ENCODE results near the gene BLTP2. TPM values are rescaled to one million over a fixed set of nuclear protein-coding genes. Genes with fewer than 3 reads are reported as not detected.

BLTP2 gene
- total and polyA plus RNA-seq, 2 of the 13 experiments (the other 11 are each of a cell fraction or from before 2014, with no cell fraction given), result 66.7 to 80.9 TPM

- TF ChIP-seq HNRNPLL (IDR thresholded peaks at IDR 0.05; ENCODE audit: low read depth, low read length, poor library complexity, severe bottlenecking) (peak; percentile 93), ZNF281 (CRISPR knock-in tag; IDR thresholded peaks at IDR 0.05; ENCODE audit: borderline replicate concordance) (peak; percentile 63; the same call in 1 of the 2 replicates), ARID4A (CRISPR knock-in tag; IDR thresholded peaks at IDR 0.05; ENCODE audit: borderline replicate concordance) (peak; percentile 95; the same call in 1 of the 2 replicates), EED (CRISPR knock-in tag; IDR thresholded peaks at IDR 0.05) (peak; percentile 29; the same call in 1 of the 2 replicates), ZNF800 (CRISPR knock-in tag; IDR thresholded peaks at IDR 0.05) (no peak), SMAD3 (CRISPR knock-in tag; IDR thresholded peaks at IDR 0.05) (peak; percentile 69), PRMT3 (CRISPR knock-in tag; IDR thresholded peaks at IDR 0.05; ENCODE audit: borderline replicate concordance, low read depth) (peak; percentile 60; the same call in 1 of the 2 replicates), NR2C2 (CRISPR knock-in tag; IDR thresholded peaks at IDR 0.05; ENCODE audit: borderline replicate concordance) (peak; percentile 74; the same call in 1 of the 2 replicates), GATAD2A (CRISPR knock-in tag; IDR thresholded peaks at IDR 0.05) (no peak), ZNF766 (CRISPR knock-in tag; IDR thresholded peaks at IDR 0.05; ENCODE audit: borderline replicate concordance) (no peak), ELF4 (CRISPR knock-in tag; IDR thresholded peaks at IDR 0.05; ENCODE audit: borderline replicate concordance) (peak; percentile 82), ZSCAN31 (CRISPR knock-in tag; IDR thresholded peaks at IDR 0.05; ENCODE audit: low read depth) (peak; percentile 58; the same call in 1 of the 2 replicates), TBL1XR1 (IDR thresholded peaks at IDR 0.05; ENCODE audit: borderline replicate concordance, low read length, partially characterized antibody) (no peak), HBP1 (CRISPR knock-in tag; IDR thresholded peaks at IDR 0.05; ENCODE audit: low read depth) (peak; percentile 14; the same call in 1 of the 2 replicates)
Measured at GRCh38 chr17:28661635-28662526, 16.9 kb upstream of the BLTP2 start, which contains the start of the genes SDF2 and SUPT6H (continued).
